Endothelial cell of hepatic sinusoid (primary cell): ENCODE data around the gene LRRC73.
"Not testable (repeated sequence)": the region's sequence is repeated elsewhere in the genome, so short reads cannot be mapped to it uniquely, and the experiment has no call there.

Experiments used
- in situ Hi-C: cut with HindIII; loops from 2 replicates; pipeline ENCODE4 v1.10.0; 2017; ENCODE audit warnings: low sequenced_read_pairs

LRRC73 gene

GRCh38 chr6:43509984-43510826 lies at the start of gene LRRC73:
Gene LRRC73, minus strand, starts transcription at chr6:43510346. Its CDS starts 561 bp downstream, at chr6:43509785.
- in situ Hi-C loops, result loop anchor here (10.0 kb wide), 1 partner anchor 65 kb away; no protein-coding TSS in a partner anchor

- in situ Hi-C loops, result loop anchor here (10.0 kb wide), 1 partner anchor 55 kb away; no protein-coding TSS in a partner anchor
Observed at GRCh38 chr6:43559328-43559727, 49.2 kb upstream of the LRRC73 start.

GRCh38 chr6:43557620-43558019 lies 47.5 kb upstream of the LRRC73 start:
- in situ Hi-C loops, result loop anchor here (10.0 kb wide), 1 partner anchor 57 kb away; no protein-coding TSS in a partner anchor

- in situ Hi-C loops, result no loop called here
Observed at GRCh38 chr6:43547222-43547621, 37.1 kb upstream of the LRRC73 start.

- in situ Hi-C loops, result no loop called here
Observed at GRCh38 chr6:43544461-43544860, 34.3 kb upstream of the LRRC73 start.

- in situ Hi-C loops, result no loop called here
Observed at GRCh38 chr6:43541774-43542471, 31.8 kb upstream of the LRRC73 start.

- in situ Hi-C loops, result no loop called here
Observed at GRCh38 chr6:43540507-43540906, 30.4 kb upstream of the LRRC73 start.

- in situ Hi-C loops, result not testable (repeated sequence)
Observed at GRCh38 chr6:43539409-43539808, 29.3 kb upstream of the LRRC73 start.

GRCh38 chr6:43538986-43539385 lies 28.8 kb upstream of the LRRC73 start:
- in situ Hi-C loops, result not testable (repeated sequence)

GRCh38 chr6:43532201-43532600 lies 22.1 kb upstream of the LRRC73 start:
- in situ Hi-C loops, result no loop called here

- in situ Hi-C loops, result loop anchor here (5.0 kb wide), 2 partner anchors 53 to 62 kb away; partner anchors contain the start of genes POLH and XPO5
Observed at GRCh38 chr6:43524483-43524961, 14.4 kb upstream of the LRRC73 start.

GRCh38 chr6:43523284-43523683 lies 13.1 kb upstream of the LRRC73 start:
- in situ Hi-C loops, result loop anchor here (5.0 kb wide), 2 partner anchors 54 to 61 kb away; partner anchors contain the start of genes POLH and XPO5

- in situ Hi-C loops, result loop anchor here (5.0 kb wide), 2 partner anchors 55 to 60 kb away; partner anchors contain the start of genes POLH and XPO5
Observed at GRCh38 chr6:43522547-43523261, 12.6 kb upstream of the LRRC73 start.

- in situ Hi-C loops, result loop anchor here (5.0 kb wide), 2 partner anchors 55 to 60 kb away; partner anchors contain the start of genes POLH and XPO5
Observed at GRCh38 chr6:43521836-43522235, 11.7 kb upstream of the LRRC73 start.

GRCh38 chr6:43520097-43520496 lies 10.0 kb upstream of the LRRC73 start:
- in situ Hi-C loops, result loop anchor here (5.0 kb wide), 2 partner anchors 57 to 58 kb away; partner anchors contain the start of genes POLH and XPO5

GRCh38 chr6:43517505-43518357 lies 7.6 kb upstream of the LRRC73 start:
- in situ Hi-C loops, result no loop called here

- in situ Hi-C loops, result no loop called here
Observed at GRCh38 chr6:43516697-43517504, 6.8 kb upstream of the LRRC73 start, which contains the start of the genes POLR1C and YIPF3. Gene POLR1C, plus strand, starts transcription at chr6:43517089. Its CDS starts 21 bp downstream, at chr6:43517110. Gene YIPF3, minus strand, starts transcription at chr6:43516926. Its CDS starts 119 bp downstream, at chr6:43516807.

GRCh38 chr6:43516367-43516696 lies 6.2 kb upstream of the LRRC73 start:
- in situ Hi-C loops, result no loop called here

- in situ Hi-C loops, result no loop called here
Observed at GRCh38 chr6:43515808-43516207, 5.7 kb upstream of the LRRC73 start.
